H9 (cell line): ENCODE data around the gene MAP3K7CL. TPM values are rescaled to one million over a fixed set of nuclear protein-coding genes. Genes with fewer than 3 reads are reported as not detected.

Source experiments
- DNase-seq: peaks from one replicate; pipeline ENCODE4 v3.0.0-alpha.2; 2017
- H2AFZ ChIP-seq: one replicate; pipeline ENCODE4 v1.6.1; 2013; ENCODE audit warnings: mild to moderate bottlenecking, low read length, control low read depth, moderate library complexity
- H2AK5ac ChIP-seq: 2 replicates; pipeline ENCODE4 v1.6.1; 2013; ENCODE audit warnings: low read length, control low read depth, mixed read lengths; ENCODE audit not compliant: insufficient read length
- H2BK120ac ChIP-seq: one replicate; pipeline ENCODE4 v1.6.1; 2013; ENCODE audit warnings: low read depth, mild to moderate bottlenecking, low read length, control low read depth, inconsistent platforms; ENCODE audit not compliant: poor library complexity, severe bottlenecking
- H2BK12ac ChIP-seq: 2 replicates; pipeline ENCODE4 v1.6.1; 2013; ENCODE audit warnings: low read length, control low read depth, mixed read lengths, low read depth; ENCODE audit not compliant: insufficient read length
- H2BK15ac ChIP-seq: 2 replicates; pipeline ENCODE4 v1.6.1; 2013; ENCODE audit warnings: low read depth, low read length, control low read depth
- H2BK20ac ChIP-seq: one replicate; pipeline ENCODE4 v1.6.1; 2013; ENCODE audit warnings: low read depth, mild to moderate bottlenecking, low read length, control low read depth, inconsistent platforms; ENCODE audit not compliant: poor library complexity, severe bottlenecking
- H2BK5ac ChIP-seq: 2 replicates; pipeline ENCODE4 v1.6.1; 2013; ENCODE audit warnings: low read length, control low read depth, mixed read lengths; ENCODE audit not compliant: insufficient read length
- H3K14ac ChIP-seq: 2 replicates; pipeline ENCODE4 v1.6.1; 2013; ENCODE audit warnings: low read length, control low read depth; ENCODE audit not compliant: insufficient read depth
- H3K18ac ChIP-seq: 2 replicates; pipeline ENCODE4 v1.6.1; 2013; ENCODE audit warnings: low read depth, mild to moderate bottlenecking, mixed read lengths, low read length, control low read depth; ENCODE audit not compliant: insufficient read length
- H3K23ac ChIP-seq: 2 replicates; pipeline ENCODE4 v1.6.1; 2013; ENCODE audit warnings: low read length, control low read depth, mixed read lengths, low read depth; ENCODE audit not compliant: insufficient read length
- H3K23me2 ChIP-seq: 2 replicates; pipeline ENCODE4 v1.6.1; 2013; ENCODE audit warnings: low read depth, mild to moderate bottlenecking, mixed read lengths, low read length, control low read depth; ENCODE audit not compliant: insufficient read length, poor library complexity, severe bottlenecking
- H3K27ac ChIP-seq: 2 replicates; pipeline ENCODE4 v1.5.1; 2013; ENCODE audit warnings: low read length, control low read depth, mixed read lengths, low read depth; ENCODE audit not compliant: insufficient read length
- H3K27me3 ChIP-seq: 2 replicates; pipeline ENCODE4 v1.6.1; 2013; ENCODE audit warnings: low read length, control low read depth, inconsistent platforms; ENCODE audit not compliant: insufficient read depth
- H3K4ac ChIP-seq: 2 replicates; pipeline ENCODE4 v1.6.1; 2013; ENCODE audit warnings: low read depth, mild to moderate bottlenecking, control low read depth, inconsistent platforms, low read length, moderate library complexity
- H3K4me1 ChIP-seq: 2 replicates; pipeline ENCODE4 v1.6.1; 2013; ENCODE audit warnings: low read length, control low read depth, inconsistent platforms; ENCODE audit not compliant: insufficient read depth
- H3K4me2 ChIP-seq: 2 replicates; pipeline ENCODE4 v1.6.1; 2013; ENCODE audit warnings: low read length, control low read depth, mixed read lengths; ENCODE audit not compliant: insufficient read length, insufficient read depth
- H3K56ac ChIP-seq: 2 replicates; pipeline ENCODE4 v1.6.1; 2013; ENCODE audit warnings: low read depth, mild to moderate bottlenecking, mixed read lengths, low read length, control low read depth; ENCODE audit not compliant: insufficient read length
- H3K79me1 ChIP-seq: 2 replicates; pipeline ENCODE4 v1.6.1; 2013; ENCODE audit warnings: low read depth, mild to moderate bottlenecking, moderate library complexity, low read length, control low read depth, inconsistent platforms; ENCODE audit not compliant: insufficient read depth, poor library complexity, severe bottlenecking
- H3K79me2 ChIP-seq: 2 replicates; pipeline ENCODE4 v1.6.1; 2013; ENCODE audit warnings: low read length, control low read depth, inconsistent platforms; ENCODE audit not compliant: insufficient read depth
- H3K9ac ChIP-seq: 2 replicates; pipeline ENCODE4 v1.6.1; 2013; ENCODE audit warnings: low read length, control low read depth, mixed read lengths; ENCODE audit not compliant: insufficient read length; ENCODE audit errors: extremely low read depth
- H3K9me3 ChIP-seq: one replicate; pipeline ENCODE4 v1.6.1; 2013; ENCODE audit warnings: low read depth, low read length, inconsistent platforms; ENCODE audit not compliant: control insufficient read depth
- H3T11ph ChIP-seq: one replicate; pipeline ENCODE4 v1.6.1; 2013; ENCODE audit warnings: mild to moderate bottlenecking, low read length, control low read depth, inconsistent platforms
- H4K20me1 ChIP-seq: one replicate; pipeline ENCODE4 v1.6.1; 2013; ENCODE audit not compliant: control insufficient read depth, insufficient read length, insufficient read depth
- H4K5ac ChIP-seq: 2 replicates; pipeline ENCODE4 v1.6.1; 2013; ENCODE audit warnings: low read depth, mild to moderate bottlenecking, mixed read lengths, low read length, control low read depth; ENCODE audit not compliant: insufficient read length
- H4K8ac ChIP-seq: replicated peaks from 2 replicates; pipeline ENCODE4 v1.6.1; 2013; ENCODE audit warnings: low read length, control low read depth, mixed read lengths, low read depth; ENCODE audit not compliant: insufficient read length
- H4K91ac ChIP-seq: 2 replicates; pipeline ENCODE4 v1.6.1; 2013; ENCODE audit warnings: low read depth, mild to moderate bottlenecking, moderate library complexity, mixed read lengths, low read length, control low read depth; ENCODE audit not compliant: insufficient read length
- H3K27ac Mint-ChIP-seq, 3 experiments: 2 replicates in 2 of 3; 3 replicates in 1 of 3; pipeline ENCODE4 v1.8.0; 2020 to 2021; ENCODE audit warnings: mixed read lengths in 3 of 3, mild to moderate bottlenecking in 1 of 3, moderate library complexity in 1 of 3
- H3K27me3 Mint-ChIP-seq: 2 replicates; pipeline ENCODE4 v1.8.0; 2021; ENCODE audit warnings: low read depth, mild to moderate bottlenecking, moderate library complexity, mixed read lengths
- H3K36me3 Mint-ChIP-seq, 3 experiments: 2 replicates in 2 of 3; 3 replicates in 1 of 3; pipeline ENCODE4 v1.8.0; 2020 to 2021; ENCODE audit warnings: low read depth in 3 of 3, mixed read lengths in 3 of 3; ENCODE audit not compliant: insufficient read depth in 1 of 3
- H3K4me1 Mint-ChIP-seq, 2 experiments: 2 replicates each; pipeline ENCODE4 v1.8.0; 2020; ENCODE audit warnings: mixed read lengths in 2 of 2
- H3K4me3 Mint-ChIP-seq, 2 experiments: 2 replicates in 1 of 2; 3 replicates in 1 of 2; pipeline ENCODE4 v1.8.0; 2020 to 2021; ENCODE audit warnings: mild to moderate bottlenecking in 2 of 2, mixed read lengths in 2 of 2, moderate library complexity in 1 of 2
- H3K9me3 Mint-ChIP-seq, 2 experiments: 2 replicates in 1 of 2; 3 replicates in 1 of 2; pipeline ENCODE4 v1.8.0; 2020; ENCODE audit warnings: mild to moderate bottlenecking in 2 of 2, mixed read lengths in 2 of 2, moderate library complexity in 1 of 2
- total RNA-seq: library from RNA; stranded (reverse); gene quantifications from 2 replicates; pipeline ENCODE4 v1.2.1, GENCODE V29; 2021
- TF ChIP-seq, protein P1 (sequence below): fragments of 200-600 bp; sonication (generic); conservative IDR thresholded peaks from 3 replicates; pipeline ENCODE4 v1.8.0; 2021; ENCODE audit warnings: antibody characterized with exemption, mild to moderate bottlenecking

MAP3K7CL gene
- total RNA-seq, 1 experiment from 2014 or later, result not detected

DNA sequence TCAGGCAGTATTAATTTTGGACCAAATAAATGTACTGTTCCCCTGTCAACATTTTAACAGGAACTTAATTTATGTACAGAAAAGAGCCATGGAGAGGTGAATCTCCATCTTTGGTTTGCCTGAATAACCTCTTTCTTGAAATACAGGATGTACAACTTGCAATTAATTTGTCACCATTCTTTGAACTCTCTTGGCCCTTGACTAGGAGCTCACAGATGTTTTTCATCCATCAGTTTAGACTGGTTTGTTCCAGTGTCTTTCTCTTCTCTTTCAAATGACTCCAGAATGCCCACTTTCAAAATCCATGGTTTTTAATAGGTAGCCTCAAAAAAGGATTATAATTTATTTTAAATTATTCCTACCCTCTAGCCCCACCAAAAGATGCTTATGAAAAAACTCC is 5.0 kb downstream of the MAP3K7CL start:
- Histone ChIP-seq H3K18ac (no peak overlapping the region), H2AK5ac (no peak overlapping the region), H3K79me2 (no peaks in the 10 kb centered on the region), H3K9me3 (no peaks in the 10 kb centered on the region), H3K23ac (no peak overlapping the region), H4K20me1 (no peaks in the 10 kb centered on the region), H3K4me1 (no peaks in the 10 kb centered on the region), H2BK120ac (no peak overlapping the region), H3K27ac (no peak overlapping the region), H4K8ac (no peak overlapping the region), H2BK15ac (no peak overlapping the region), H3K4ac (no peak overlapping the region), H3K27me3 (no peaks in the 10 kb centered on the region; the same call in 1 of the 2 replicates), H3K23me2 (no peaks in the 10 kb centered on the region), H4K5ac (no peak overlapping the region), H3K56ac (no peak overlapping the region), H2BK5ac (no peak overlapping the region), H3K79me1 (no peaks in the 10 kb centered on the region), H2BK12ac (no peak overlapping the region), H2AFZ (no peak overlapping the region), H4K91ac (no peak overlapping the region), H3K14ac (no peak overlapping the region), H3K9ac (no peak overlapping the region), H3T11ph (no peak overlapping the region), H3K4me2 (no peak overlapping the region), H2BK20ac (no peak overlapping the region)
- peaks cover 81% of the 10 kb centered on the region for H3K27me3 Mint-ChIP-seq
- TF ChIP-seq, protein P1, sequence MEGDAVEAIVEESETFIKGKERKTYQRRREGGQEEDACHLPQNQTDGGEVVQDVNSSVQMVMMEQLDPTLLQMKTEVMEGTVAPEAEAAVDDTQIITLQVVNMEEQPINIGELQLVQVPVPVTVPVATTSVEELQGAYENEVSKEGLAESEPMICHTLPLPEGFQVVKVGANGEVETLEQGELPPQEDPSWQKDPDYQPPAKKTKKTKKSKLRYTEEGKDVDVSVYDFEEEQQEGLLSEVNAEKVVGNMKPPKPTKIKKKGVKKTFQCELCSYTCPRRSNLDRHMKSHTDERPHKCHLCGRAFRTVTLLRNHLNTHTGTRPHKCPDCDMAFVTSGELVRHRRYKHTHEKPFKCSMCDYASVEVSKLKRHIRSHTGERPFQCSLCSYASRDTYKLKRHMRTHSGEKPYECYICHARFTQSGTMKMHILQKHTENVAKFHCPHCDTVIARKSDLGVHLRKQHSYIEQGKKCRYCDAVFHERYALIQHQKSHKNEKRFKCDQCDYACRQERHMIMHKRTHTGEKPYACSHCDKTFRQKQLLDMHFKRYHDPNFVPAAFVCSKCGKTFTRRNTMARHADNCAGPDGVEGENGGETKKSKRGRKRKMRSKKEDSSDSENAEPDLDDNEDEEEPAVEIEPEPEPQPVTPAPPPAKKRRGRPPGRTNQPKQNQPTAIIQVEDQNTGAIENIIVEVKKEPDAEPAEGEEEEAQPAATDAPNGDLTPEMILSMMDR, result no peak
- no peak overlapping the region for H3K27ac Mint-ChIP-seq
- H3K4me3 Mint-ChIP-seq, result no peak overlapping the region
- H3K9me3 Mint-ChIP-seq, result no peaks in the 10 kb centered on the region
- H3K4me1 Mint-ChIP-seq, result peaks cover 9 to 14% of the 10 kb centered on the region in 2 experiments
- H3K36me3 Mint-ChIP-seq, result no peaks in the 10 kb centered on the region; a peak in 1 of 7 replicates
- no peak for DNase-seq
